ENCODE results near the gene ZNF581.

ZNF581 gene

DNA sequence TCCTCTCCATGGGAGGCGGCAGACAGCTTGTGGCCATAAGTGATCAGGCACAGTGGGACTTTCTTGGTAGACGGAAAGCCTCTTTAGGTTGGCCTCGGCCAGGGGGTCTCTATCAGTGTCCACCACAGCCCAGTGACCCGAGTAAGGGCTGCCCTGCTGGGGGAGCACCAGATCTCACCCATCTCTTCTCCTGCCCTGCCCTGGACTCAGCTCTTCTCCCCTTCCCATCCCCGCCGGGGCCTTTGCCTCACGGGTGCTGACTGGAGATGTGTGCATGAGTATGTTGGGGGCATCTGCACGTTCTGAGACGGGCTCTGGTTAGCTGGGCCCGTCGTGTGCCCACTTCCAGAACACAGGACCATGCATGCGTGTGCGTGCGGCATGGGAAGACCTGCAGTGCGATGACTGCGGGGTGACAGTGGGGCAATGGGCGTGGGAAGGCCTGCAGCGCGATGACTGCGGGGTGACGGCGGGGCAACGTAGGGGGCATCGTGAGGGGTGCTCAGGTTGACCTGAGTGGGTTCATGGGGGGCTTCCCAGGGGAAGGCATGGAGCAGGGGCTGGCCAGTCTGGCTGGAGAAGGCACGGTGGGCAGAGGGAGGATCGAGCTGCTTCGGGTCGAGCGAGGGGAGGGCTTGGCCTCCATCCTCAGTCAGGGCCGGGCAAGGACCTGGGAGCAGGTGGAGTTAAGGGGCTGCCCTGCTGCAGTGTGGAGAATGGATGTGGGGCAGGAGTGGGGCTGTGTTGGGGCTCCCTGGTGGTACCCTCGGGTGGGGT lies 47.5 kb downstream of the ZNF581 start:
- no peak overlapping the region for H3K4me3 ChIP-seq
- no peak overlapping the region for H3K9ac ChIP-seq (ENCODE audit: insufficient read length)
- H3K36me3 ChIP-seq (ENCODE audit: insufficient read depth, low read length): peaks cover 25% of the 10 kb centered on the region; the same call in 1 of the 2 replicates
- H3K27ac ChIP-seq: no peak overlapping the region
- TF ChIP-seq POLR2AphosphoS5 (IDR thresholded peaks at IDR 0.05; ENCODE audit: borderline replicate concordance, low read depth, low read length) (no peak), EZH2 (IDR thresholded peaks at IDR 0.05) (no peak), FOXP2 (optimal IDR thresholded peaks at IDR 0.05; ENCODE audit: control extremely low read depth, extremely low read length, insufficient read depth) (no peak)
- no peaks in the 10 kb centered on the region for H3K9me3 ChIP-seq (ENCODE audit: low read depth, low read length)
- no peak for DNase-seq (ENCODE audit: low read depth, low spot score)

DNA sequence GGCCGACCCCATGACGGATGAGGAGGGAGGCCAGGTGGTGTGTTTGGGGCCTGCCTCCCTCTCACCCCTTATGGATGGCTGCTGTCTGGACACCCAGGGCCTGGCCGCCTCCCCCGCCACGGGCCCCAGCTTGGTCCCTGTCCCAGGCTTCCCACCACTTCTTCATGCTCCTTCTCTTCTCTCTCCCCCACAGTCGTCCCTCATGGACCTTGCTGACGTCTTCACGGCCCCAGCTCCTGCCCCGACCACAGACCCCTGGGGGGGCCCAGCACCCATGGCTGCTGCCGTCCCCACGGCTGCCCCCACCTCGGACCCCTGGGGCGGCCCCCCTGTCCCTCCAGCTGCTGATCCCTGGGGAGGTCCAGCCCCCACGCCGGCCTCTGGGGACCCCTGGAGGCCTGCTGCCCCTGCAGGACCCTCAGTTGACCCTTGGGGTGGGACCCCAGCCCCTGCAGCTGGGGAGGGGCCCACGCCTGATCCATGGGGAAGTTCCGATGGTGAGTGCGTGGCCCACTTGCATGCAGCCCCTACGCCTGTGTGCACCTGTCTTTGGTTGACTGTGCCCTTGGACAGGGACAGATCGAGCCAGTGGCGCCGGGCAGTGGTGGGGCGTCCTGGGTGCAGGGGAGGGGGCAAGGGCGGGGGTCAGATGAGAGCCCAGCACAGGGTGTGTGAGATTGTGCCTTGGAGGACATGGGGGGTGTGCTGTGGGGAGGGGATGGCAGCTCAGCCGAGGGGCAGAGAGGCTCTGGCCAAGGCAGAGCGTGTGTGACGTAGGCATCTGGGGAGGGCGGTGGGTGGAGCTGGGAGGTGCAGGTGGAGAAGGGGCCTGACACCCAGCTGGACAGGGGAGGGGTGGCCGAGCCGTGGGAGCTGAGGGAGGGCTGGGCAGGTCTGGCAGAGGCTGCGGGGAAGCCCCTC lies 48.4 kb downstream of the ZNF581 start:
- TF ChIP-seq POLR2AphosphoS5 (IDR thresholded peaks at IDR 0.05; ENCODE audit: borderline replicate concordance, low read depth, low read length) (no peak), EZH2 (IDR thresholded peaks at IDR 0.05) (no peak), FOXP2 (optimal IDR thresholded peaks at IDR 0.05; ENCODE audit: control extremely low read depth, extremely low read length, insufficient read depth) (no peak)
- Histone ChIP-seq H3K4me3 (no peak overlapping the region), H3K9ac (ENCODE audit: insufficient read length) (no peak overlapping the region), H3K36me3 (ENCODE audit: insufficient read depth, low read length) (peaks cover 25% of the 10 kb centered on the region; the same call in 1 of the 2 replicates), H3K27ac (no peak overlapping the region), H3K9me3 (ENCODE audit: low read depth, low read length) (no peaks in the 10 kb centered on the region)
- DNase-seq (ENCODE audit: low read depth, low spot score): no peak

GRCh38 chr19:55692681-55693081 lies 49.2 kb downstream of the ZNF581 start:
- Histone ChIP-seq H3K36me3 (ENCODE audit: insufficient read depth, low read length) (peaks cover 25% of the 10 kb centered on the region; the same call in 1 of the 2 replicates), H3K27ac (no peak overlapping the region), H3K4me3 (no peak overlapping the region), H3K9me3 (ENCODE audit: low read depth, low read length) (no peaks in the 10 kb centered on the region), H3K9ac (ENCODE audit: insufficient read length) (no peak overlapping the region)
- TF ChIP-seq POLR2AphosphoS5 (IDR thresholded peaks at IDR 0.05; ENCODE audit: borderline replicate concordance, low read depth, low read length) (no peak), FOXP2 (optimal IDR thresholded peaks at IDR 0.05; ENCODE audit: control extremely low read depth, extremely low read length, insufficient read depth) (no peak), EZH2 (IDR thresholded peaks at IDR 0.05) (no peak)
- no peak for DNase-seq (ENCODE audit: low read depth, low spot score)

GRCh38 chr19:55693336-55693974 lies 50.0 kb downstream of the ZNF581 start:
- H3K9me3 ChIP-seq (ENCODE audit: low read depth, low read length): no peaks in the 10 kb centered on the region
- peaks cover 25% of the 10 kb centered on the region; the same call in 1 of the 2 replicates for H3K36me3 ChIP-seq (ENCODE audit: insufficient read depth, low read length)
- H3K27ac ChIP-seq: no peak overlapping the region
- H3K9ac ChIP-seq (ENCODE audit: insufficient read length): no peak overlapping the region
- no peak for TF ChIP-seq EZH2 (IDR thresholded peaks at IDR 0.05)
- TF ChIP-seq FOXP2 (optimal IDR thresholded peaks at IDR 0.05; ENCODE audit: control extremely low read depth, extremely low read length, insufficient read depth): no peak
- TF ChIP-seq POLR2AphosphoS5 (IDR thresholded peaks at IDR 0.05; ENCODE audit: borderline replicate concordance, low read depth, low read length): no peak
- no peak overlapping the region for H3K4me3 ChIP-seq
- DNase-seq (ENCODE audit: low read depth, low spot score): no peak

GRCh38 chr19:55694241-55694655 lies 50.8 kb downstream of the ZNF581 start:
- no peak overlapping the region for H3K27ac ChIP-seq
- no peak overlapping the region for H3K9ac ChIP-seq (ENCODE audit: insufficient read length)
- no peak for DNase-seq (ENCODE audit: low read depth, low spot score)
- TF ChIP-seq EZH2 (IDR thresholded peaks at IDR 0.05) (no peak), FOXP2 (optimal IDR thresholded peaks at IDR 0.05; ENCODE audit: control extremely low read depth, extremely low read length, insufficient read depth) (no peak), POLR2AphosphoS5 (IDR thresholded peaks at IDR 0.05; ENCODE audit: borderline replicate concordance, low read depth, low read length) (no peak)
- H3K36me3 ChIP-seq (ENCODE audit: insufficient read depth, low read length): peaks cover 23% of the 10 kb centered on the region; the same call in 1 of the 2 replicates
- H3K4me3 ChIP-seq: no peak overlapping the region
- no peaks in the 10 kb centered on the region for H3K9me3 ChIP-seq (ENCODE audit: low read depth, low read length)

DNA sequence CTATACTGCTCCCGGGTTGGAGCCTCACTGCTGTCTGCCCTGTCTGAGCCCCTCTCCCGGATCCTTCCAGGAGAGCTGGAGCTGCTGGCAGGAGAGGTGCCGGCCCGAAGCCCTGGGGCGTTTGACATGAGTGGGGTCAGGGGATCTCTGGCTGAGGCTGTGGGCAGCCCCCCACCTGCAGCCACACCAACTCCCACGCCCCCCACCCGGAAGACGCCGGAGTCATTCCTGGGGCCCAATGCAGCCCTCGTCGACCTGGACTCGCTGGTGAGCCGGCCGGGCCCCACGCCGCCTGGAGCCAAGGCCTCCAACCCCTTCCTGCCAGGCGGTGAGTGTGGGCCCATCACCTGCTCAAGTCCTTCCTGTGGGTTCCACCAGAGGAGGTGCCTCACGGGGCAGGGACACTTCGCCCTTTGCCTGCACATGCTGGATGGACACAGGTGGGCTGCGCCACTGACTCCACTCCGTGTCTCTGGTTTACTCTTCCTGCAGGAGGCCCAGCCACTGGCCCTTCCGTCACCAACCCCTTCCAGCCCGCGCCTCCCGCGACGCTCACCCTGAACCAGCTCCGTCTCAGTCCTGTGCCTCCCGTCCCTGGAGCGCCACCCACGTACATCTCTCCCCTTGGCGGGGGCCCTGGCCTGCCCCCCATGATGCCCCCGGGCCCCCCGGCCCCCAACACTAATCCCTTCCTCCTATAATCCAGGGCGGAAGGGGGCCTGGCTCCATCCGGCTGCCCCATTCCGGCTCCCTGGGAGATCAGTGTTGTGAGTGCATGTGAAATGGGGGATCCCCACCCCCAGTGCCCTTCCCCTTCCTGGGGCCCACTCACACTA lies 51.4 kb downstream of the ZNF581 start:
- Histone ChIP-seq H3K4me3 (no peak overlapping the region), H3K36me3 (ENCODE audit: insufficient read depth, low read length) (peaks cover 17% of the 10 kb centered on the region; the same call in 1 of the 2 replicates), H3K9me3 (ENCODE audit: low read depth, low read length) (no peaks in the 10 kb centered on the region), H3K27ac (no peak overlapping the region), H3K9ac (ENCODE audit: insufficient read length) (no peak overlapping the region)
- no peak for DNase-seq (ENCODE audit: low read depth, low spot score)
- no peak for TF ChIP-seq FOXP2 (optimal IDR thresholded peaks at IDR 0.05; ENCODE audit: control extremely low read depth, extremely low read length, insufficient read depth)
- no peak for TF ChIP-seq POLR2AphosphoS5 (IDR thresholded peaks at IDR 0.05; ENCODE audit: borderline replicate concordance, low read depth, low read length)
- TF ChIP-seq EZH2 (IDR thresholded peaks at IDR 0.05): no peak

Data from SK-N-MC (cell line).